Lower leg skin (tissue), 4 donors: ENCODE data around the gene SUPT20H. TPM values are rescaled to one million over a fixed set of nuclear protein-coding genes. Genes with fewer than 3 reads are reported as not detected.

Experiments
- DNase-seq, 2 donors: peaks; one replicate each; pipeline ENCODE4 v3.0.0-alpha.2; 2019; ENCODE audit warnings: low spot score in 2 of 2
- H3K4me3 ChIP-seq: fragments of 200-600 bp; sonication (generic); 2 replicates; pipeline ENCODE4 v1.5.1; 2017; ENCODE audit warnings: mild to moderate bottlenecking, low read depth; ENCODE audit not compliant: poor library complexity, severe bottlenecking
- CTCF ChIP-seq, 3 donors: fragments of 450-650 bp; IDR thresholded peaks; one replicate each; pipeline ENCODE4 v1.5.1; 2016; ENCODE audit warnings: antibody characterized with exemption in 3 of 3, mild to moderate bottlenecking in 3 of 3, moderate library complexity in 2 of 3
- POLR2A ChIP-seq, 2 donors: fragments of 450-650 bp; IDR thresholded peaks; one replicate each; pipeline ENCODE4 v1.6.1; 2016 to 2017; ENCODE audit warnings: antibody characterized with exemption in 2 of 2, mild to moderate bottlenecking in 1 of 2, moderate library complexity in 1 of 2
- WGBS, 2 donors: methylation state at CpG; one replicate each; pipeline ENCODE4 v1.1.5; 2018; 5-methylcytosine and 5-hydroxymethylcytosine counted together
- intact Hi-C: fragments of 100-400 bp; cut with DNase I; formaldehyde crosslinking; loops from one replicate; pipeline ENCODE4 v1.15.0; 2023; ENCODE audit warnings: low total_unique reads
- total RNA-seq, 4 donors: library from RNA; depleted of rRNA; stranded (reverse); fragments of >200 nt; gene quantifications; one replicate each; pipeline ENCODE4 v1.1.0, GENCODE V29; 2016

Gene SUPT20H
- 10 to 100 TPM; 23.4 to 35.9 (median 28.6) TPM for total RNA-seq

- TF ChIP-seq POLR2A (IDR thresholded peaks at IDR 0.05) = no peak
- H3K4me3 ChIP-seq = peak within 1 kb of the TSS; percentile 91
- intact Hi-C loops = no loop called here
- WGBS, 2 donors = 1 to 2% methylated on average over 46 to 51 of the region's 75 CpGs
- DNase-seq = peak; percentile 89 to 98
Observed at GRCh38 chr13:37058910-37059847, at the start of gene SUPT20H. Gene SUPT20H (minus strand): TSS chr13:37059688. CDS start chr13:37051490, 8,198 bp downstream.

- TF ChIP-seq POLR2A (IDR thresholded peaks at IDR 0.05) (no peak), CTCF (IDR thresholded peaks at IDR 0.05) (no peak)
- 0% methylated on average over 1 of the region's 1 CpG for WGBS, 2 donors
- intact Hi-C loops = loop anchor here (10.0 kb wide), 1 partner anchor 496 kb away; no protein-coding TSS in a partner anchor
- DNase-seq = peak in 1 of 2 donors; percentile 24
- no peak overlapping the region for H3K4me3 ChIP-seq
Observed at GRCh38 chr13:37109051-37109678, 49.7 kb upstream of the SUPT20H start.

- 87 to 90% methylated on average over 1 of the region's 1 CpG for WGBS, 2 donors
- no peak for DNase-seq
- no peak overlapping the region for H3K4me3 ChIP-seq
- no peak for TF ChIP-seq POLR2A (IDR thresholded peaks at IDR 0.05)
- no peak for TF ChIP-seq CTCF (IDR thresholded peaks at IDR 0.05)
- intact Hi-C loops = loop anchor here (10.0 kb wide), 1 partner anchor 497 kb away; no protein-coding TSS in a partner anchor
Observed at GRCh38 chr13:37107868-37108267, 48.4 kb upstream of the SUPT20H start.

GRCh38 chr13:37107456-37107855, 48.0 kb upstream of the SUPT20H start:
- 60 to 65% methylated on average over 4 of the region's 4 CpGs for WGBS, 2 donors
- intact Hi-C loops = loop anchor here (10.0 kb wide), 1 partner anchor 497 kb away; no protein-coding TSS in a partner anchor
- H3K4me3 ChIP-seq = no peak overlapping the region
- DNase-seq = no peak
- TF ChIP-seq CTCF (IDR thresholded peaks at IDR 0.05) = no peak
- no peak for TF ChIP-seq POLR2A (IDR thresholded peaks at IDR 0.05)

GRCh38 chr13:37106642-37107041, 47.2 kb upstream of the SUPT20H start:
- intact Hi-C loops = loop anchor here (10.0 kb wide), 1 partner anchor 498 kb away; no protein-coding TSS in a partner anchor
- H3K4me3 ChIP-seq = no peak overlapping the region
- WGBS, 2 donors = 86 to 88% methylated on average over 2 of the region's 2 CpGs
- no peak for DNase-seq
- TF ChIP-seq CTCF (IDR thresholded peaks at IDR 0.05) = no peak
- no peak for TF ChIP-seq POLR2A (IDR thresholded peaks at IDR 0.05)

GRCh38 chr13:37105251-37105714, 45.8 kb upstream of the SUPT20H start, which contains the start of gene CSNK1A1L:
Gene CSNK1A1L (minus strand): TSS chr13:37105664. CDS start chr13:37105256, 408 bp downstream.
- WGBS, 2 donors = 94 to 97% methylated on average over 26 of the region's 26 CpGs
- intact Hi-C loops = loop anchor here (10.0 kb wide), 1 partner anchor 500 kb away; no protein-coding TSS in a partner anchor
- no peak for DNase-seq

More at GRCh38 chr13:37105251-37105714, 45.8 kb upstream of the SUPT20H start, which contains the start of gene CSNK1A1L:
- H3K4me3 ChIP-seq = no peak within 1 kb of the TSS
- no peak for TF ChIP-seq POLR2A (IDR thresholded peaks at IDR 0.05)
- no peak for TF ChIP-seq CTCF (IDR thresholded peaks at IDR 0.05)
